HEK293T (cell line): ENCODE measurements around the gene CTNNA2.

Experiments
- ARNT ChIP-seq: fragments of 450-650 bp; IDR thresholded peaks from 2 replicates; pipeline ENCODE4 v1.6.1; 2017; ENCODE audit warnings: mild to moderate bottlenecking
- BHLHE40 ChIP-seq: fragments of 450-650 bp; IDR thresholded peaks from 2 replicates; pipeline ENCODE4 v1.6.1; 2016; ENCODE audit warnings: mild to moderate bottlenecking, moderate library complexity, borderline replicate concordance
- FOXA1 ChIP-seq: fragments of 450-650 bp; IDR thresholded peaks from 2 replicates; pipeline ENCODE4 v1.6.1; 2016; ENCODE audit warnings: mild to moderate bottlenecking
- NFRKB ChIP-seq: fragments of 450-650 bp; IDR thresholded peaks from 2 replicates; pipeline ENCODE4 v1.6.1; 2016; ENCODE audit warnings: mild to moderate bottlenecking, moderate library complexity
- SP1 ChIP-seq: fragments of 450-650 bp; IDR thresholded peaks from 2 replicates; pipeline ENCODE4 v1.6.1; 2017
- SUZ12 ChIP-seq: fragments of 450-650 bp; IDR thresholded peaks from 2 replicates; pipeline ENCODE4 v1.6.1; 2016; ENCODE audit warnings: mild to moderate bottlenecking

DNA sequence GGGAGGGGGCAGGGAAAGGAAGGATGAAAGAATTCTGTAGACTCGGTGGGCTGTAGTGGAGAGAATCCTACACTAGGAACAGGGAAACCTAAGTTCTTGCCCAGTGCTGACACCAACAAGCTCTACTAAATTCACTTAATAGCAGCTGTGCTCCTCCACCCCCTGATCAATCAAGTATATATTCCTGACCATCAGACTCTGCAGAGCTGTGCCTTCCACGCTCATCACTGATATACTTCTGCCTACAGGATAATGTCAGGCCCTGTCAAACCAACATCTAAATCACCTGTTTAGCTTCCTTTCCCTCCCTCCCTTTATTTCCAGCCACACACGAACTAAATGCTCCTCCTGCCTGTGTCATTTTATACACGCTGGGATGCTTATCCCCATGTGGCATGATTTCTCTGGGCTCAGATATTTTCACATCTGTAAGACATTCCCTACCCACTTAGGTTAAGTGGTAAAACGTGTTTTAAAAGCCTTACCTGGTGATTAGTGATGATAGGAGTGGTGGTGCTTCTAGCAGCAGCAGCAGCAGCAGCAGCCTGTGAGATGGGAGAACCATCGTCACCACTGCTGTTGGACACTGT, 489.8 kb downstream of the CTNNA2 start:
- TF ChIP-seq NFRKB: no peak
- TF ChIP-seq SP1: no peak
- TF ChIP-seq ARNT: no peak
- TF ChIP-seq SUZ12: no peak
- TF ChIP-seq FOXA1: no peak
- no peak for TF ChIP-seq BHLHE40
